HepG2 (cell line): ENCODE data around the gene HNRNPUL2. TPM values are rescaled to one million over a fixed set of nuclear protein-coding genes. Genes with fewer than 3 reads are reported as not detected.
A peak's percentile ranks its signal among the peaks of the same experiment; 100 is the strongest.

Source experiments
- ARID2 ChIP-seq: sonication (generic); formaldehyde crosslinking; IDR thresholded peaks from 2 replicates; pipeline ENCODE4 v1.8.1; 2022; ENCODE audit warnings: mild to moderate bottlenecking, missing genetic modification reagents, borderline replicate concordance
- FOXK1 ChIP-seq: sonication (generic); formaldehyde crosslinking; IDR thresholded peaks from 2 replicates; pipeline ENCODE4 v1.4.0; 2020; ENCODE audit warnings: low read depth, missing genetic modification reagents, borderline replicate concordance
- FOXO1 ChIP-seq: sonication (generic); formaldehyde crosslinking; IDR thresholded peaks from 2 replicates; pipeline ENCODE4 v1.4.0; 2020; ENCODE audit warnings: missing genetic modification reagents
- GABPB1 ChIP-seq: IDR thresholded peaks from 2 replicates; pipeline ENCODE4 v1.6.1; 2016; ENCODE audit warnings: mild to moderate bottlenecking, missing genetic modification reagents, moderate library complexity, missing compliant biosample characterization
- HNRNPK ChIP-seq: fragments of 200-400 bp; formaldehyde crosslinking; IDR thresholded peaks from 2 replicates; pipeline ENCODE4 v1.6.1; 2018; ENCODE audit warnings: low read length, low read depth, moderate library complexity, mild to moderate bottlenecking; ENCODE audit not compliant: poor library complexity, severe bottlenecking
- HNRNPLL ChIP-seq: fragments of 200-400 bp; formaldehyde crosslinking; IDR thresholded peaks from 2 replicates; pipeline ENCODE4 v1.6.1; 2017; ENCODE audit warnings: mild to moderate bottlenecking, low read depth, low read length; ENCODE audit not compliant: poor library complexity, severe bottlenecking
- ISX ChIP-seq: sonication (generic); formaldehyde crosslinking; conservative IDR thresholded peaks from 2 replicates; pipeline ENCODE4 v1.5.0; 2020; ENCODE audit warnings: missing genetic modification reagents
- KDM1A ChIP-seq: IDR thresholded peaks from 2 replicates; pipeline ENCODE4 v1.6.1; 2016; ENCODE audit warnings: missing compliant biosample characterization
- PHF5A ChIP-seq: IDR thresholded peaks from one replicate; pipeline ENCODE4 v1.6.1; 2018; ENCODE audit warnings: low read depth, missing genetic modification reagents; ENCODE audit not compliant: unreplicated experiment
- PHF8 ChIP-seq: sonication (generic); formaldehyde crosslinking; IDR thresholded peaks from 2 replicates; pipeline ENCODE4 v1.5.0; 2020; ENCODE audit warnings: missing genetic modification reagents
- RBM39 ChIP-seq: fragments of 200-400 bp; formaldehyde crosslinking; IDR thresholded peaks from one replicate; pipeline ENCODE4 v1.6.1; 2018; ENCODE audit warnings: antibody characterized with exemption, mild to moderate bottlenecking, low read depth, low read length; ENCODE audit not compliant: poor library complexity, severe bottlenecking
- SALL2 ChIP-seq: sonication (generic); formaldehyde crosslinking; IDR thresholded peaks from 2 replicates; pipeline ENCODE4 v1.8.1; 2023; ENCODE audit warnings: mild to moderate bottlenecking, missing genetic modification reagents, inconsistent platforms
- SAP130 ChIP-seq: IDR thresholded peaks from 2 replicates; pipeline ENCODE4 v1.6.1; 2016; ENCODE audit warnings: low read depth
- SOX5 ChIP-seq: IDR thresholded peaks from 2 replicates; pipeline ENCODE4 v1.6.1; 2016; ENCODE audit warnings: borderline replicate concordance
- TOPORS ChIP-seq: sonication (generic); formaldehyde crosslinking; IDR thresholded peaks from 2 replicates; pipeline ENCODE4 v1.8.0; 2023; ENCODE audit warnings: mild to moderate bottlenecking, missing genetic modification reagents
- TRAFD1 ChIP-seq: sonication (generic); formaldehyde crosslinking; IDR thresholded peaks from 2 replicates; pipeline ENCODE4 v1.5.1; 2020; ENCODE audit warnings: missing genetic modification reagents, mild to moderate bottlenecking, borderline replicate concordance
- YEATS4 ChIP-seq: sonication (generic); formaldehyde crosslinking; IDR thresholded peaks from 2 replicates; pipeline ENCODE4 v1.4.0; 2020; ENCODE audit warnings: missing genetic modification reagents, borderline replicate concordance
- YY1 ChIP-seq: IDR thresholded peaks from 2 replicates; pipeline ENCODE4 v1.6.1; 2011; ENCODE audit warnings: low read length, low read depth, moderate library complexity, mild to moderate bottlenecking; ENCODE audit not compliant: insufficient read depth, insufficient replicate concordance
- ZBTB44 ChIP-seq: sonication (generic); formaldehyde crosslinking; IDR thresholded peaks from 2 replicates; pipeline ENCODE4 v1.4.0; 2020; ENCODE audit warnings: missing genetic modification reagents
- ZFP62 ChIP-seq: sonication (generic); formaldehyde crosslinking; IDR thresholded peaks from 2 replicates; pipeline ENCODE4 v1.4.0; 2020; ENCODE audit warnings: missing genetic modification reagents
- ZNF556 ChIP-seq: sonication (generic); formaldehyde crosslinking; IDR thresholded peaks from 2 replicates; pipeline ENCODE4 v1.4.0; 2020; ENCODE audit warnings: mild to moderate bottlenecking, missing genetic modification reagents, borderline replicate concordance
- polyA plus RNA-seq, 8 experiments: library from polyadenylated mRNA; depleted of rRNA in 3 of 8; stranded (reverse) in 7 of 8; unstranded in 1 of 8; fragments of >200 nt; fragmentation: Illumina TruSeq in 4 of 8; extraction: Trizol in 4 of 8; gene quantifications; 2 replicates each; pipeline versions ENCODE4 v1.2.1 to v1.2.3, GENCODE V29; 2011 to 2016; ENCODE audit warnings: low read depth in 4 of 8, missing spikeins in 1 of 8, mixed read lengths in 1 of 8; ENCODE audit not compliant: insufficient read depth in 1 of 8
- total RNA-seq, 5 experiments: library from RNA; depleted of rRNA; stranded (reverse); fragments of >200 nt; fragmentation: Illumina TruSeq; extraction: Trizol; gene quantifications; 2 replicates each; pipeline ENCODE4 v1.2.3, GENCODE V29; 2016; ENCODE audit warnings: low read depth in 1 of 5
- TF ChIP-seq, protein P1 (sequence below): sonication (generic); formaldehyde crosslinking; IDR thresholded peaks from 2 replicates; pipeline ENCODE4 v1.5.0; 2020; ENCODE audit warnings: mild to moderate bottlenecking, missing genetic modification reagents
- TF ChIP-seq, protein P2 (sequence below): IDR thresholded peaks from 2 replicates; pipeline ENCODE4 v1.6.1; 2018; ENCODE audit warnings: missing genetic modification reagents

Gene HNRNPUL2
- total and polyA plus RNA-seq, 2 of the 13 experiments (the other 11 are each of a cell fraction or from before 2014, with no cell fraction given) = 8.4 to 9.6 TPM

- TF ChIP-seq, protein P1, sequence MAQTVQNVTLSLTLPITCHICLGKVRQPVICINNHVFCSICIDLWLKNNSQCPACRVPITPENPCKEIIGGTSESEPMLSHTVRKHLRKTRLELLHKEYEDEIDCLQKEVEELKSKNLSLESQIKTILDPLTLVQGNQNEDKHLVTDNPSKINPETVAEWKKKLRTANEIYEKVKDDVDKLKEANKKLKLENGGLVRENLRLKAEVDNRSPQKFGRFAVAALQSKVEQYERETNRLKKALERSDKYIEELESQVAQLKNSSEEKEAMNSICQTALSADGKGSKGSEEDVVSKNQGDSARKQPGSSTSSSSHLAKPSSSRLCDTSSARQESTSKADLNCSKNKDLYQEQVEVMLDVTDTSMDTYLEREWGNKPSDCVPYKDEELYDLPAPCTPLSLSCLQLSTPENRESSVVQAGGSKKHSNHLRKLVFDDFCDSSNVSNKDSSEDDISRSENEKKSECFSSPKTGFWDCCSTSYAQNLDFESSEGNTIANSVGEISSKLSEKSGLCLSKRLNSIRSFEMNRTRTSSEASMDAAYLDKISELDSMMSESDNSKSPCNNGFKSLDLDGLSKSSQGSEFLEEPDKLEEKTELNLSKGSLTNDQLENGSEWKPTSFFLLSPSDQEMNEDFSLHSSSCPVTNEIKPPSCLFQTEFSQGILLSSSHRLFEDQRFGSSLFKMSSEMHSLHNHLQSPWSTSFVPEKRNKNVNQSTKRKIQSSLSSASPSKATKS (CRISPR knock-in tag) = no peak
- TF ChIP-seq FOXK1 (no peak), ZBTB44 (CRISPR knock-in tag) (no peak), SAP130 (peak; percentile 88), PHF8 (CRISPR knock-in tag) (peak; percentile 71), GABPB1 (CRISPR knock-in tag) (peak; percentile 85), RBM39 (peak; percentile 72), SALL2 (CRISPR knock-in tag) (0 out of 2 replicates have a peak, but pooled peaks have one; percentile 36), TRAFD1 (CRISPR knock-in tag) (0 out of 2 replicates have a peak, but pooled peaks have one; percentile 27), FOXO1 (CRISPR knock-in tag) (no peak), PHF5A (peak; percentile 30), ARID2 (CRISPR knock-in tag) (no peak), HNRNPLL (peak; percentile 47), ZNF556 (CRISPR knock-in tag) (peak; percentile 51; the same call in 1 of the 2 replicates), TOPORS (CRISPR knock-in tag) (peak; percentile 47; the same call in 1 of the 2 replicates), YEATS4 (CRISPR knock-in tag) (peak; percentile 96), KDM1A (peak; percentile 82; the same call in 1 of the 2 replicates), HNRNPK (peak; percentile 60), ZFP62 (CRISPR knock-in tag) (no peak), YY1 (peak; percentile 21), SOX5 (CRISPR knock-in tag) (no peak; the same call in none of the 2 replicates), ISX (CRISPR knock-in tag) (no peak)
- TF ChIP-seq, protein P2, sequence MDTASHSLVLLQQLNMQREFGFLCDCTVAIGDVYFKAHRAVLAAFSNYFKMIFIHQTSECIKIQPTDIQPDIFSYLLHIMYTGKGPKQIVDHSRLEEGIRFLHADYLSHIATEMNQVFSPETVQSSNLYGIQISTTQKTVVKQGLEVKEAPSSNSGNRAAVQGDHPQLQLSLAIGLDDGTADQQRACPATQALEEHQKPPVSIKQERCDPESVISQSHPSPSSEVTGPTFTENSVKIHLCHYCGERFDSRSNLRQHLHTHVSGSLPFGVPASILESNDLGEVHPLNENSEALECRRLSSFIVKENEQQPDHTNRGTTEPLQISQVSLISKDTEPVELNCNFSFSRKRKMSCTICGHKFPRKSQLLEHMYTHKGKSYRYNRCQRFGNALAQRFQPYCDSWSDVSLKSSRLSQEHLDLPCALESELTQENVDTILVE (CRISPR knock-in tag) = peak; percentile 69; the same call in 1 of the 2 replicates
These were observed 44.1 kb upstream of the HNRNPUL2 start, which contains the start of gene TAF6L (continued) for GRCh38 chr11:62771144-62772021.
